ENCODE measurements around the gene SPIN3.
"Not testable (repeated sequence)": the region's sequence is repeated elsewhere in the genome, so short reads cannot be mapped to it uniquely, and the experiment has no call there.

- TF ChIP-seq POLR2AphosphoS5 (IDR thresholded peaks at IDR 0.05; ENCODE audit: low read depth, low read length); SRF (IDR thresholded peaks at IDR 0.05; ENCODE audit: low read depth): not testable (repeated sequence)
Measured at GRCh38 chrX:57037265-57037664, 41.9 kb upstream of the SPIN3 start.
